ENCODE results near the gene VLDLR.

The VLDLR gene

DNA sequence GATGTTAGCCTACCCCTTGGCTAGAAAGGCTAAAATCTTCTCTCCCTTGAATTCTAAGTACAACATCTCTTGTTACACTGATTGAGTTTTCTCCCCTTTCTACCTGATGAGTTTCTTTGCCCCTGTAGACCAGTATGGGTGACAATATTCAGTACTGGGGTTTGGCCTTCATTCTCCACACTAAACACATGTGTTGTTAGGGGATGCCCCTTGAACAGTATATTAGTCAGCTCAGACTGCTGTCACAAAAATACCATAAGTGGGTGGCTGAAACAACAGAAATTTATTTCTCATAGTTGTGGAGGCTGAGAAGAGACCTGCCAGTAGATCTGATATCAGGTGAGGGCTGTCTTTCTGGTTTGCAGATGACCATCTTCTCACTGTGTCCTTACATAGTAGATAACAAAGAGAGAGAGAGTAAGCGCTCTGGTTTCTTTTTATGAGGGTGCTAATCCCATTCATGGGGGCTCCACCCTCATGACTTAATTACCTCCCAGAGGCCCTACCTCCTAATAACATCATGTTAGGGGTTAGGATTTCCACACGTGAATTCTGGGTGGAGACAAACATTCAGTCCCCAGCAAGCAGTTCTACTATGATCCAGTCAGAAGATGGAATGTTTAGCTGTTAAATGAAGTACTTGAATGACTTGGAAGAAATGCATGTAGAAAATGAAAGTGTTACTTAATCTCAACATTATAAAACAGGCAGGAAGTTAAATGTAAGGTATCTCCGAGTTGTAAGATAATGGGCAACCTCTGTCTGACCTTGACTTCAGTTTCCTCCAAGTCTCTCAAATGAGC is 17.5 kb downstream of the VLDLR start:
- H3K27ac ChIP-seq (ENCODE audit: low read depth, low read length): no peak overlapping the region

DNA sequence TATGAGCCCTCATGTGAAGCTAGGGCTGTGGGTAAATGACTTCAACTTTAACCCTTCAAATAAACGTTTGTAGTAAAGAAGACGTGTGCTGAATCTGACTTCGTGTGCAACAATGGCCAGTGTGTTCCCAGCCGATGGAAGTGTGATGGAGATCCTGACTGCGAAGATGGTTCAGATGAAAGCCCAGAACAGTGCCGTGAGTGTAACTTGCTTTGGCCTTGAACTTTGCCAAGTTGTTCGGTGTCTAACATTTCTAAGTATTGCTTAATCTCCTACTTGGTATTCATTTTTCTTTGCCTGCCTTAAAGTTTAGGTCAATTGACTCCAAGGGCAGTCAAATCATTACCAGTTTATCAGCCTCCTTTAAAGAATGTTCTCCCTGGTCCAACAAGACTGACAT is 18.2 kb downstream of the VLDLR start:
- Histone ChIP-seq H3K9me3 (ENCODE audit: insufficient read depth, low read depth, low read length) (no peaks in the 10 kb centered on the region), H3K4me3 (ENCODE audit: low read length) (no peak overlapping the region), H3K36me3 (ENCODE audit: insufficient read depth, low read length) (peaks cover 91% of the 10 kb centered on the region), H3K27me3 (ENCODE audit: insufficient read depth, low read length) (no peaks in the 10 kb centered on the region), H3K9ac (ENCODE audit: low read depth, low read length) (no peak overlapping the region), H3K4me1 (ENCODE audit: insufficient read depth, low read length) (no peaks in the 10 kb centered on the region), H3K27ac (ENCODE audit: low read depth, low read length) (no peak overlapping the region)
- 94% methylated on average over 7 of the region's 7 CpGs for WGBS

More for the DNA sequence above, 17.5 kb downstream of the VLDLR start:
- Histone ChIP-seq H3K9me3 (ENCODE audit: insufficient read depth, low read depth, low read length) (no peaks in the 10 kb centered on the region), H3K36me3 (ENCODE audit: insufficient read depth, low read length) (peaks cover 85% of the 10 kb centered on the region), H3K9ac (ENCODE audit: low read depth, low read length) (no peak overlapping the region), H3K4me3 (ENCODE audit: low read length) (no peak overlapping the region), H3K27me3 (ENCODE audit: insufficient read depth, low read length) (no peaks in the 10 kb centered on the region), H3K4me1 (ENCODE audit: insufficient read depth, low read length) (peaks cover under 1% of the 10 kb centered on the region; the same call in 1 of the 2 replicates)
- 73% methylated on average over 2 of the region's 3 CpGs for WGBS

DNA sequence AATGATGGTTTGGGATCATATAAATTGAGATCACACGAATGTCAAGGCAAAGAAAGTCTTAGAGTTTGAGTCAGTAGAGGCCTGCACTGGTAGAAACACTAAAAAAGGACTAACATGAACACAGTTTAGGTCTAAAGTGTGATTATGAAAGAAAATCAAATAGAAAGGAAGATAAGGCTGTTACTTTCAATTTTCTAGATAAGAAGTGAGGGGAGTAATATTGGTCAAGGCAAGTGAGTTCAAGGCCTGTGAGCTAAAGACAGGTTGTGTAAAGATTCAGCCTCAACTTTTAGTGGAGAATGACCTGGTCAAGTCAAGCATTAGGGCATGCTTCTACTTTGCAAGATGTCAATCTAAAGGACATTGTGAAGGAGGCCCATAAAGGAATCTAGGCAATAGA is 19.0 kb downstream of the VLDLR start:
- Histone ChIP-seq H3K9me3 (ENCODE audit: insufficient read depth, low read depth, low read length) (no peaks in the 10 kb centered on the region), H3K27me3 (ENCODE audit: insufficient read depth, low read length) (no peaks in the 10 kb centered on the region), H3K4me1 (ENCODE audit: insufficient read depth, low read length) (no peaks in the 10 kb centered on the region), H3K4me3 (ENCODE audit: low read length) (no peak overlapping the region), H3K36me3 (ENCODE audit: insufficient read depth, low read length) (peaks cover 95% of the 10 kb centered on the region), H3K9ac (ENCODE audit: low read depth, low read length) (no peak overlapping the region), H3K27ac (ENCODE audit: low read depth, low read length) (no peak overlapping the region)
- WGBS: 92% methylated on average over 1 of the region's 1 CpG

DNA sequence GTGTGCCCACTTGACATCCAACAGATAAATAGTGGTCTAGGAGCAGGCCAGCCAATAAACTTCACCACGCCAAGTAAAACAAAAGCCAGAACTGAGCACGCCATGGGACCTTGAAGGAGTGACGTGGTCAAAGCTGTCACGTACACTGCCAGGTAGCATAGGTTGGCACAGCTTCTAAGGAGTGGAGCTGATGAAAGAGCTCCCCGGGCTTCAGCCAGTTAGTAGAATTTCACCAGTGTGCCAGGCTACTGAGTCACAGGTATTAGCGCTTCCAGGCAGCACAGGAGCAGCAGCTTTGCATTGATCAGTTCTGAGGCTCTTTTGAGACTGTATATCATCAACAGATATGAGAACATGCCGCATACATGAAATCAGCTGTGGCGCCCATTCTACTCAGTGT is 19.4 kb downstream of the VLDLR start:
- Histone ChIP-seq H3K9ac (ENCODE audit: low read depth, low read length) (no peak overlapping the region), H3K27me3 (ENCODE audit: insufficient read depth, low read length) (no peaks in the 10 kb centered on the region), H3K27ac (ENCODE audit: low read depth, low read length) (no peak overlapping the region), H3K4me1 (ENCODE audit: insufficient read depth, low read length) (no peaks in the 10 kb centered on the region), H3K36me3 (ENCODE audit: insufficient read depth, low read length) (peaks cover 95% of the 10 kb centered on the region), H3K9me3 (ENCODE audit: insufficient read depth, low read depth, low read length) (no peaks in the 10 kb centered on the region), H3K4me3 (ENCODE audit: low read length) (no peak overlapping the region)
- WGBS: 96% methylated on average over 8 of the region's 8 CpGs

GRCh38 chr9:2642068-2642467 is 20.5 kb downstream of the VLDLR start:
- Histone ChIP-seq H3K4me3 (ENCODE audit: low read length) (no peak overlapping the region), H3K36me3 (ENCODE audit: insufficient read depth, low read length) (peaks cover 95% of the 10 kb centered on the region), H3K9ac (ENCODE audit: low read depth, low read length) (no peak overlapping the region), H3K9me3 (ENCODE audit: insufficient read depth, low read depth, low read length) (no peaks in the 10 kb centered on the region), H3K4me1 (ENCODE audit: insufficient read depth, low read length) (no peaks in the 10 kb centered on the region), H3K27ac (ENCODE audit: low read depth, low read length) (no peak overlapping the region), H3K27me3 (ENCODE audit: insufficient read depth, low read length) (no peaks in the 10 kb centered on the region)
- 94% methylated on average over 1 of the region's 1 CpG for WGBS

DNA sequence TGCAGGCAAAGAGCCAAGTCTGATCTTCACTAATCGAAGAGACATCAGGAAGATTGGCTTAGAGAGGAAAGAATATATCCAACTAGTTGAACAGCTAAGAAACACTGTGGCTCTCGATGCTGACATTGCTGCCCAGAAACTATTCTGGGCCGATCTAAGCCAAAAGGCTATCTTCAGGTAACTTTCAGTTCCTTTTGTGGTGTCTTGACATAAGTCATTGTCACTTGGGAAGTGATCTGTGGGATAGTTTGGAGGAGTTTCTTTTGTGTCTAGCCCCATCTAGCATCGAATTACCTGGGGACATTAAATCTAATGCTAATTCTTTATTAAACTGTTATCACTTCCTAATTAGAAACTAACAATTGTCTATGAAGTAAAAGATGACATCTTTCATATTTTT is 24.0 kb downstream of the VLDLR start:
- no peaks in the 10 kb centered on the region for H3K27me3 ChIP-seq (ENCODE audit: insufficient read depth, low read length)
- H3K36me3 ChIP-seq (ENCODE audit: insufficient read depth, low read length): peaks cover 98% of the 10 kb centered on the region
- H3K4me3 ChIP-seq (ENCODE audit: low read length): no peak overlapping the region
- no peaks in the 10 kb centered on the region for H3K9me3 ChIP-seq (ENCODE audit: insufficient read depth, low read depth, low read length)
- WGBS: 96% methylated on average over 3 of the region's 4 CpGs
- H3K4me1 ChIP-seq (ENCODE audit: insufficient read depth, low read length): no peaks in the 10 kb centered on the region
- H3K9ac ChIP-seq (ENCODE audit: low read depth, low read length): no peak overlapping the region
- H3K27ac ChIP-seq (ENCODE audit: low read depth, low read length): no peak overlapping the region

- Histone ChIP-seq H3K27me3 (ENCODE audit: insufficient read depth, low read length) (no peaks in the 10 kb centered on the region), H3K9ac (ENCODE audit: low read depth, low read length) (no peak overlapping the region), H3K9me3 (ENCODE audit: insufficient read depth, low read depth, low read length) (no peaks in the 10 kb centered on the region), H3K4me1 (ENCODE audit: insufficient read depth, low read length) (no peaks in the 10 kb centered on the region), H3K27ac (ENCODE audit: low read depth, low read length) (no peak overlapping the region), H3K4me3 (ENCODE audit: low read length) (no peak overlapping the region), H3K36me3 (ENCODE audit: insufficient read depth, low read length) (peaks cover 59% of the 10 kb centered on the region)
- WGBS: 78% methylated on average over 3 of the region's 3 CpGs
Observed at GRCh38 chr9:2655411-2655901, 33.9 kb downstream of the VLDLR start.

GRCh38 chr9:2657427-2657826 is 35.8 kb downstream of the VLDLR start:
- no peak overlapping the region for H3K27ac ChIP-seq (ENCODE audit: low read depth, low read length)
- H3K9me3 ChIP-seq (ENCODE audit: insufficient read depth, low read depth, low read length): no peaks in the 10 kb centered on the region
- WGBS: 81% methylated on average over 7 of the region's 9 CpGs
- H3K27me3 ChIP-seq (ENCODE audit: insufficient read depth, low read length): no peaks in the 10 kb centered on the region
- no peaks in the 10 kb centered on the region for H3K4me1 ChIP-seq (ENCODE audit: insufficient read depth, low read length)
- peaks cover 39% of the 10 kb centered on the region for H3K36me3 ChIP-seq (ENCODE audit: insufficient read depth, low read length)
- H3K9ac ChIP-seq (ENCODE audit: low read depth, low read length): no peak overlapping the region
- H3K4me3 ChIP-seq (ENCODE audit: low read length): no peak overlapping the region

GRCh38 chr9:2662496-2662895 is 40.9 kb downstream of the VLDLR start:
- H3K27me3 ChIP-seq (ENCODE audit: insufficient read depth, low read length): no peaks in the 10 kb centered on the region
- peaks cover 12% of the 10 kb centered on the region; the same call in 1 of the 2 replicates for H3K9me3 ChIP-seq (ENCODE audit: insufficient read depth, low read depth, low read length)
- H3K4me3 ChIP-seq (ENCODE audit: low read length): no peak overlapping the region
- H3K4me1 ChIP-seq (ENCODE audit: insufficient read depth, low read length): no peaks in the 10 kb centered on the region
- peaks cover 5% of the 10 kb centered on the region; the same call in 1 of the 2 replicates for H3K36me3 ChIP-seq (ENCODE audit: insufficient read depth, low read length)
- H3K9ac ChIP-seq (ENCODE audit: low read depth, low read length): no peak overlapping the region
- 76% methylated on average over 7 of the region's 7 CpGs for WGBS
- H3K27ac ChIP-seq (ENCODE audit: low read depth, low read length): no peak overlapping the region

DNA sequence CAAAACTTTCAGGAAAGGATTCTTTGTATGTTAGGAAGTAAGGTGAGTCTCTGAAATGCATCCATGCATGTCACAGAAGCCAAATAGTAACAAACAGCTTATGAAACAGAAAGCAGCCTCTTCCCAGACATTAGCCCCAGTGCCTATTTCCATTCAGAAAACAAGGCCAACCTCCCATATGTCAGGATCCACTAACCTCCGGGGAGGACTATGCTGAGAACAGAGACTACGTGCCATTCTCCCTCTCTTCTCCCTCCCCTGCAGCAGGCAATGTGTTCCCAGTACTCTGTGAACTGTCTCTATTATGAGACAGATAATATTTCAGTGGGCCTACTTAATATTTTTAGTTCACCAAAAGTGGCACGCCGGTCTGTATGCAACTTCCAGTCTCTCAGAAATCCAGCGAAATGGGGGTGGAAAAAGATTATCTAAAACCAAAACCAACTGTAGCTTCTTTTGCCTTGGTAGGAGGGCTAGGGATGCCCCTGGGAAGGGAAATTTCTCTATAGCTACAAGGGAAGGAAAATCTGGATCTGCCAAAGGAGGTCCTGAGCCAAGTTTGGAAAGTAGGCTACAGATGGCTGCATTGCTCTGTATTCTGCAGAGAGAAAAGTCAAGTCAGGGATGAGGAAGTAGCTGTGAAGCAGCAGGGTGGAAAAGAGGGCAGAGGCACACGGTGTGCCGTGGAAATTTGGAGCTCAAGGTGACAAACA is 42.0 kb downstream of the VLDLR start:
- peaks cover 13% of the 10 kb centered on the region; the same call in 1 of the 2 replicates for H3K9me3 ChIP-seq (ENCODE audit: insufficient read depth, low read depth, low read length)
- H3K36me3 ChIP-seq (ENCODE audit: insufficient read depth, low read length): peaks cover 5% of the 10 kb centered on the region; the same call in 1 of the 2 replicates
- no peaks in the 10 kb centered on the region for H3K4me1 ChIP-seq (ENCODE audit: insufficient read depth, low read length)
- no peak overlapping the region for H3K27ac ChIP-seq (ENCODE audit: low read depth, low read length)
- H3K27me3 ChIP-seq (ENCODE audit: insufficient read depth, low read length): no peaks in the 10 kb centered on the region
- H3K9ac ChIP-seq (ENCODE audit: low read depth, low read length): no peak overlapping the region
- H3K4me3 ChIP-seq (ENCODE audit: low read length): no peak overlapping the region
- 87% methylated on average over 4 of the region's 7 CpGs for WGBS

Measured in HUES64 (cell line).